Subcutaneous adipose tissue (tissue), 4 donors: ENCODE measurements around the gene DNAAF8. TPM values are rescaled to one million over a fixed set of nuclear protein-coding genes. Genes with fewer than 3 reads are reported as not detected.

Experiments used
- CTCF ChIP-seq: fragments of 450-650 bp; IDR thresholded peaks from one replicate; pipeline ENCODE4 v1.5.1; 2016; ENCODE audit warnings: low read depth, mild to moderate bottlenecking, control low read depth, antibody characterized with exemption, moderate library complexity
- total RNA-seq, 4 donors: library from RNA; depleted of rRNA; stranded (reverse); fragments of >200 nt; gene quantifications; one replicate each; pipeline ENCODE4 v1.1.0, GENCODE V29; 2016

Gene DNAAF8
- total RNA-seq, 4 donors from 2014 or later, result 0.44 to 1.6 (median 0.91) TPM

DNA sequence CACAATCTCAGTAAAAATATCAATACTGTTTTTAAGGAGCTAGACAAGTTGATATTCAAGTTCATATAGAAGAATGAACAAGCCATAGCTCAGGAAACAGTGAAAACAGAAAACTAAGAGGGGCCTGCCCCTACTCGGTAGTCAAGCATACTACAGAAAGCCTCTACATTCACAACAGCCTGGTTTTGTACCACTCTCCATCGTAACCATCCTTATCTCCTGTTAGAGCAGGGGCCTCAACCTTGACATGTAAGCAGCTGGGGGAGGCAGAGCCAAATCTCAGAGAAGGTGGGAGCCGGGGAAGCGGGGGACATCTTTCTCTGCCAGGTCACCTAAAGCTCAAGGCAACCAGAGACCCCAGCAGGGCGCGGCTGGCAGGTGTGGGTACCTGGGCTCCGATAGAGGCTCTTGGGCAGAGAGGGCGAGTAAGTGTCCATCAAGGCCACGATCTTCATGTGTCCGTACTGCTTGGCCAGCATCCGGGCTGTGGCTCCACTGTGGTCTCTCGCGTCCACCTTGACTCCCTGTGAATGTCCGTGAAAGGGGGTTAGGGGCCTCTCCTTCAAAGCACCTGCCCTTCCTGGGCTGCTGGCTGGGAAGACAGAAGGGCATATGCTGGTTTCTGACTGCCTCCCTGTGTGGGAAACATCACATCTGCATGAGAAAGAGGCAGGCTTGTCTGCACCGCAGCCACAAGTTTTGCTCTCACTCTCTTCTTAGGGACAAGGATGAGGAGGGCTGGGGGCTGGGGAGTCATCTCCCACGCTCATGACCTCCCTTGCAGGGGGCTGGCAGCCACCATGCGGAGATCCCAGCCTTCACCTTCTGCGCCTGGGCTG is 20.5 kb upstream of the DNAAF8 start:
- TF ChIP-seq CTCF, result no peak

DNA sequence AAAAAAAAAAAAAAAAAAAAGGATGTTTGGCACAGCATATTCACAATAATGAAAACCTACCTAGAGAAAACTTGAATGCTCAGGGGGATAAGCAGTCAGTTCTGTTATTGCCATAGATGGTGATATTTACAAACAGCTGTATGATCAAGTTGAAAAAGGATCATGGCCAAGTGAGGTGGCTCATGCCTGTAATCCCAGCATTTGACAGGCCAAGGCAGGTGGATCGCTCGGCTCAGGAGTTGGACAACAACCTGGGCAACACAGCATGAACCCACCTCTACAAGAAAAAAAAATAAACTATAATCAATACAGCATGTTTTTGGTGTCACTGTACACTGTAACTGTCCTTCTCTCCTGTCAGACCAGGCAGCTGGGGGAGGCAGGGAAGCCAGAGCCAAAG is 19.3 kb upstream of the DNAAF8 start:
- TF ChIP-seq CTCF, result no peak

DNA sequence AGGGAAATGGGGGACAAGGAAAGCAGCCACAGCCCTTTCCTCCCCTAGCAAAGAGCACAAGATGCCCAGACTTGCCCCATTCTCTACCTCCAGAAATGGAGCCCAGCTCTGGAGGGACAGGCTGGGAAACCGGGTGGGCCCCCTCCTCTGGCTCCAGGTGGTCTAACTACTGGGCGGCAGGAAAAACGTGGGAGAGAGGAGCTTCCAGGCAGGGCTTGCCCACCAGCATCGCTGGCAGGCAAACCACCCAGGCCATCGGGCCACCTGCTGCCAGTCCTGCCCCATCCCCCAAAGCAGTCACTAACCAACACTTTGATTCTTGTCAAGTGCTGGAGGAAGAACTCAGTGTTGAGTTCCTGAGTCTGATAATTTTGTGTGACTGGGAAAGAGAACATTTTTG is 15.9 kb upstream of the DNAAF8 start:
- TF ChIP-seq CTCF, result no peak

DNA sequence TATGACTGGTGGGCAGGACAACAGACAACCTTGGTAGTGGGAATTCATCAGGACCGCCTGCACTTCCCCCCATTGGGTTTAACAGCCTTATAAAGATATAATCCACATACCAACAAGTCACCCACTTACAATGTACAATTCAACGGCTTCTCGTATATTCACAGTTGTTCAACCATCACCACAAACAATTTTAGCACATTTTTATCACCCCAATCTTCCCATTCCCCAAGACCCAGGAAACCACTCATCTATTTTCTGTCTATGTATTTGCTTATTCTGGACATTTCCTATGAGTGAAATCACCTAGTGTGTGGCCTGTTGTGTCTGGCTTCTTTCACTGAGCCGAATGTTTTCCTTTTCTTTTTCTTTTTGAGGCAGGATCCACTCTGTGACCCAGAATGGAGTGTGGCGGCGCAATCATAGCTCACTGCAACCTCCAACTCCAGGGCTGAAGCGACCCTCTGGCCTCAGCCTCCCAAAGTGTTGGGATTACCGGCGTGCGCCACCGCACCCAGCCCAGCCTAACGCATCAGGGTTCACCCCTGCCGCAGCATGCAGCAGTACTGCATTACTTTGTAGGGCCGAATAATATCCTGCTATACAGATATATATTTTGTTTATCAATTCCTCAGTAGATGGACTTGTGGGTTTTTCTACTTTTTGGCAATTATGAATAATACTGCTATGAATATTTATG is 11.1 kb upstream of the DNAAF8 start:
- no peak for TF ChIP-seq CTCF

DNA sequence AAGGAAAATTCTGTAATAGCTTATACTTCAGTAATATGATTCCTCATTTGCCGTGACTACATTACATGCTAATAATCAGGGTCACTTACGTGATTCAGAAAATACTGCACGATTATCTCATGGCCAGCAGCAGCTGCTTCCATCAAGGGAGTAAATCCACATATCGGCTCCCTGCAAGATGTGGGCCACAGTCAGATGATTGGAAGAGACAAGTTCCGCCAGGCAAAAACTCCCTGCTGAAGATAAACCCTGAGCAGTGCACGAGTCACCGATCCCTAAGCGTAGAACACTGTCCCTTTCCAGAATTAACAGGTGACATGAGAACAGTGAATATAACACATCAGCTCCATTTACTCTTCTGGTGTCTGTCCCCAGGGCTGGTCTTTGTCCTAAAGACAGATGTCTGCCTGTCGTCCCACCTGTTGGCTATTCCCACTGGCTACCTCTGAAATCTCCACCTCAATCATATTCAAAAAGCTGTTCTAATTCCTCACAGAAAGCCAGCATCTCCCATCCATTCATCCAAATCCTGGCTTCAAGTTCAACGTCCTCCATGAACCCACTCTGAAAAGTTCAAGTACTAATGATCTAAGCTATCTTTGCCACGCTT is 9.6 kb upstream of the DNAAF8 start:
- no peak for TF ChIP-seq CTCF

DNA sequence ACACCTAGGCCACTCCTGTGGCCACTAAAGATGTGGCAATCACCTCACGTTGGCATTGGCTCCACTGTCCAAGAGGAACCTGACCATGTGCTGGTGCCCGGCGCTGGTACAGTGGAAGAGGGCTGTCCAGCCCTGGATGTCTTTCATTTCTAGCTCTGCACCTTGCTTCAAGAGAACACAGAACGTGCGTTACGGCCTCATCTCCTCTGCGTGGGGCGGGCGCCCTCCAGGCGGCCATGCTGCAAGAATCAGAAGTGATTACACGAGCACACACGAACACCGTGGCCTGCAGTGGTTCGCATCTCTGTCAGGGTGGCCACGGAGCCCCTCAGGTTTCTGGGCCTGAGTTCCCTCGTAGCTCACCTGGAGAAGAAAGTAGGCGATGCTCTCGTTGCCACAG is 7.7 kb upstream of the DNAAF8 start:
- TF ChIP-seq CTCF, result no peak

DNA sequence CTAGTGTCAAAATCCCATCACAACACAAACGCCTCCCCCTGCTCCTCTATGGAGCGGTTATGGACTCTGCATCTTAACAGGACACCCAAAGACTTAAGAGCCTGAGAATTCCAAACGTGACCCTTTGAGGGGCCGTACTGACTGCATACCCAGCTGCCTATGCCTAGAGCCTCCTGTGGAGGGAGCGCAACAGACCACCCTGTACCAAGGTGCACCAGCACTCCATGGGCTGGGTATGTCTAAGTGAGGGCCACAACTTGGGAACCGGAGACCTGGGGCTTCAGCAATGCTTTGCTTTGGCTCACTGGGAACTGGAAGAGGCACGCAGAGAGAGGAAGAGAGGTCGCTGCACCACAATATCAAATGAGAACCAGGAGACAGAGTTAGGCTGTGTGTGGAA is 5.7 kb upstream of the DNAAF8 start:
- TF ChIP-seq CTCF, result no peak
